Measurements from ENCODE around the gene EQTN. TPM values are rescaled to one million over a fixed set of nuclear protein-coding genes. Genes with fewer than 3 reads are reported as not detected.

Gene EQTN
- total and polyA plus RNA-seq, 2 donors (not counting 1 experiment from before 2014, with no cell fraction given): 0.58 TPM; not detected in 1

GRCh38 chr9:27338527-27338903, 41.6 kb upstream of the EQTN start:
- no peak overlapping the region for H3K27ac ChIP-seq (ENCODE audit: low read length in 2 of 2)
- intact Hi-C loops (cut with micrococcal nuclease): no loop called here
- H3K9me3 ChIP-seq (ENCODE audit: control extremely low read depth in 1 of 3, control insufficient read depth in 2 of 3, insufficient read depth in 1 of 3, low read length in 2 of 3): no peaks in the 10 kb centered on the region
- 85% methylated on average over 5 of the region's 9 CpGs for WGBS (ENCODE audit: insufficient coverage)
- H3K9me3 Mint-ChIP-seq (ENCODE audit: insufficient read depth): no peaks in the 10 kb centered on the region
- POLR2A ChIA-PET: no interaction called here
- peaks cover 3 to 14% of the 10 kb centered on the region in 2 donors for H3K4me1 ChIP-seq (ENCODE audit: control insufficient read depth in 2 of 2, insufficient read depth in 2 of 2, low read length in 2 of 2)
- H3K79me2 ChIP-seq (ENCODE audit: control insufficient read depth, insufficient read depth, low read length): peaks cover 10% of the 10 kb centered on the region
- H3K27me3 Mint-ChIP-seq: no peaks in the 10 kb centered on the region
- no peak overlapping the region for H3K4me3 Mint-ChIP-seq
- DNase-seq: no peak
- no peaks in the 10 kb centered on the region for H4K20me1 ChIP-seq (ENCODE audit: control insufficient read depth, insufficient read depth, low read length, poor library complexity, severe bottlenecking)
- no peak overlapping the region for H3K9ac ChIP-seq (ENCODE audit: low read length)
- TF ChIP-seq EZH2 (IDR thresholded peaks at IDR 0.05; ENCODE audit: borderline replicate concordance, insufficient read depth, low read depth, low read length, poor library complexity, severe bottlenecking) (no peak), CTCF (IDR thresholded peaks at IDR 0.05) (no peak)
- no peak overlapping the region for H3K4me3 ChIP-seq (ENCODE audit: control extremely low read depth in 1 of 5, extremely low read depth in 1 of 5, insufficient read depth in 1 of 5, low read depth in 2 of 5, low read length in 4 of 5)
- H3K27me3 ChIP-seq (replicated peaks in 1 of 4; ENCODE audit: control extremely low read depth in 1 of 4, control insufficient read depth in 3 of 4, insufficient read depth in 4 of 4, low read length in 3 of 4): no peaks in the 10 kb centered on the region
- ATAC-seq (ENCODE audit: low read depth): no peak
- peaks cover 9% of the 10 kb centered on the region for H3K4me1 Mint-ChIP-seq
- CTCF ChIA-PET: interaction anchor here (1.1 to 10.0 kb wide), 2 partner anchors 99 to 193 kb away, joined by 3 to 395 read pairs; partner anchors contain the start of genes IFNK and MOB3B
- H2AFZ ChIP-seq (ENCODE audit: insufficient read depth, low read depth, low read length, poor library complexity, severe bottlenecking): no peak overlapping the region
- H3K4me2 ChIP-seq (replicated peaks; ENCODE audit: low read depth, low read length, poor library complexity, severe bottlenecking): no peak overlapping the region
- peak overlapping the region; percentile 51 for H3K27ac Mint-ChIP-seq
- H3K36me3 ChIP-seq (replicated peaks in 1 of 2; ENCODE audit: control extremely low read depth in 1 of 2, control insufficient read depth in 1 of 2, extremely low read depth in 1 of 2, insufficient read depth in 2 of 2, low read length in 1 of 2): peaks cover 0 to 9% of the 10 kb centered on the region in 2 experiments

GRCh38 chr9:27337833-27338526, 41.0 kb upstream of the EQTN start:
- peak overlapping the region; percentile 51 for H3K27ac Mint-ChIP-seq
- CTCF ChIA-PET: interaction anchor here (1.1 to 10.0 kb wide), 3 partner anchors 99 to 209 kb away, joined by 3 to 395 read pairs (median 30); partner anchors contain the start of genes IFNK and MOB3B

More at GRCh38 chr9:27337833-27338526, 41.0 kb upstream of the EQTN start:
- DNase-seq: no peak
- no peak overlapping the region for H3K27ac ChIP-seq (ENCODE audit: low read length in 2 of 2)
- H3K4me1 ChIP-seq (ENCODE audit: control insufficient read depth in 2 of 2, insufficient read depth in 2 of 2, low read length in 2 of 2): peaks cover 6 to 19% of the 10 kb centered on the region in 2 donors
- H3K27me3 Mint-ChIP-seq: no peaks in the 10 kb centered on the region
- intact Hi-C loops (cut with micrococcal nuclease): no loop called here
- H4K20me1 ChIP-seq (ENCODE audit: control insufficient read depth, insufficient read depth, low read length, poor library complexity, severe bottlenecking): no peaks in the 10 kb centered on the region
- no peak overlapping the region for H3K9ac ChIP-seq (ENCODE audit: low read length)
- TF ChIP-seq EZH2 (IDR thresholded peaks at IDR 0.05; ENCODE audit: borderline replicate concordance, insufficient read depth, low read depth, low read length, poor library complexity, severe bottlenecking): no peak
- no peak for TF ChIP-seq CTCF (IDR thresholded peaks at IDR 0.05)
- peaks cover 0 to 9% of the 10 kb centered on the region in 2 experiments for H3K36me3 ChIP-seq (replicated peaks in 1 of 2; ENCODE audit: control extremely low read depth in 1 of 2, control insufficient read depth in 1 of 2, extremely low read depth in 1 of 2, insufficient read depth in 2 of 2, low read length in 1 of 2)
- no peaks in the 10 kb centered on the region for H3K27me3 ChIP-seq (replicated peaks in 1 of 4; ENCODE audit: control extremely low read depth in 1 of 4, control insufficient read depth in 3 of 4, insufficient read depth in 4 of 4, low read length in 3 of 4)
- WGBS (ENCODE audit: insufficient coverage): 77% methylated on average over 4 of the region's 5 CpGs
- no peaks in the 10 kb centered on the region for H3K9me3 ChIP-seq (ENCODE audit: control extremely low read depth in 1 of 3, control insufficient read depth in 2 of 3, insufficient read depth in 1 of 3, low read length in 2 of 3)
- H3K9me3 Mint-ChIP-seq (ENCODE audit: insufficient read depth): no peaks in the 10 kb centered on the region
- H3K4me3 Mint-ChIP-seq: no peak overlapping the region
- POLR2A ChIA-PET: no interaction called here
- peaks cover 8% of the 10 kb centered on the region for H3K79me2 ChIP-seq (ENCODE audit: control insufficient read depth, insufficient read depth, low read length)
- H2AFZ ChIP-seq (ENCODE audit: insufficient read depth, low read depth, low read length, poor library complexity, severe bottlenecking): no peak overlapping the region
- peaks cover 13% of the 10 kb centered on the region for H3K4me1 Mint-ChIP-seq
- ATAC-seq (ENCODE audit: low read depth): no peak
- no peak overlapping the region for H3K4me2 ChIP-seq (replicated peaks; ENCODE audit: low read depth, low read length, poor library complexity, severe bottlenecking)
- H3K4me3 ChIP-seq (ENCODE audit: control extremely low read depth in 1 of 5, extremely low read depth in 1 of 5, insufficient read depth in 1 of 5, low read depth in 2 of 5, low read length in 4 of 5): no peak overlapping the region
